Measurements from ENCODE around the gene FANCC. TPM values are rescaled to one million over a fixed set of nuclear protein-coding genes. Genes with fewer than 3 reads are reported as not detected.

Gene FANCC
- total and polyA plus RNA-seq, 2 of the 8 experiments (the other 6 are each of a cell fraction or from before 2014, with no cell fraction given) = 7.8 to 15.2 TPM

GRCh38 chr9:95139126-95139525, 178.4 kb downstream of the FANCC start:
- Histone ChIP-seq H3K56ac (replicated peaks; ENCODE audit: insufficient read length, low read depth, low read length) (no peak overlapping the region), H2BK15ac (ENCODE audit: low read length) (no peak overlapping the region), H3K4me1 (replicated peaks in 1 of 4; ENCODE audit: control insufficient read depth in 3 of 4, insufficient read depth in 4 of 4, low read length in 3 of 4) (no peaks in the 10 kb centered on the region; a peak in 1 of 7 replicates), H3K4ac (replicated peaks; ENCODE audit: insufficient read length, low read depth, low read length) (no peak overlapping the region), H3K4me2 (ENCODE audit: insufficient read depth in 1 of 2, low read depth in 2 of 2, low read length in 2 of 2) (no peak overlapping the region), H4K8ac (ENCODE audit: extremely low read depth, insufficient read depth, low read length) (no peak overlapping the region), H3K27me3 (replicated peaks in 1 of 4; ENCODE audit: control insufficient read depth in 3 of 4, extremely low read depth in 1 of 4, insufficient read depth in 3 of 4, low read length in 3 of 4) (no peaks in the 10 kb centered on the region), H3K23me2 (ENCODE audit: low read depth, low read length) (no peaks in the 10 kb centered on the region), H4K20me1 (replicated peaks in 1 of 2; ENCODE audit: control insufficient read depth in 1 of 2, insufficient read depth in 2 of 2, low read length in 2 of 2) (no peaks in the 10 kb centered on the region), H3K23ac (ENCODE audit: insufficient read length) (no peak overlapping the region), H3K36me3 (ENCODE audit: control insufficient read depth in 2 of 4, insufficient read depth in 4 of 4, low read length in 3 of 4) (no peaks in the 10 kb centered on the region), H2AFZ (ENCODE audit: low read length) (no peak overlapping the region), H4K5ac (ENCODE audit: insufficient read length, low read depth, low read length) (no peak overlapping the region), H3K79me2 (ENCODE audit: control insufficient read depth in 1 of 2, insufficient read depth in 2 of 2, low read length in 2 of 2) (no peaks in the 10 kb centered on the region), H3K18ac (ENCODE audit: extremely low read depth, low read length) (no peak overlapping the region), H2BK120ac (replicated peaks; ENCODE audit: low read depth, low read length) (no peak overlapping the region), H3K9ac (replicated peaks in 1 of 4; ENCODE audit: extremely low read depth in 1 of 4, low read depth in 3 of 4, low read length in 3 of 4) (no peak overlapping the region), H4K91ac (replicated peaks; ENCODE audit: insufficient read length, low read length) (no peak overlapping the region), H2BK5ac (ENCODE audit: low read depth, low read length) (no peak overlapping the region), H3K27ac (ENCODE audit: low read depth, low read length) (no peak overlapping the region), H3K79me1 (ENCODE audit: low read depth, low read length) (no peaks in the 10 kb centered on the region), H3K9me3 (ENCODE audit: insufficient read depth in 2 of 2, low read depth in 1 of 2, low read length in 1 of 2) (no peaks in the 10 kb centered on the region), H2BK12ac (ENCODE audit: low read depth, low read length) (peak overlapping the region; percentile 30; the same call in 1 of the 2 replicates), H2BK20ac (ENCODE audit: low read length) (no peak overlapping the region), H3K14ac (ENCODE audit: insufficient read length) (no peak overlapping the region), H2AK5ac (ENCODE audit: low read depth, low read length) (no peak overlapping the region), H3K4me3 (ENCODE audit: extremely low read depth in 1 of 4, insufficient read depth in 2 of 4, low read depth in 3 of 4, low read length in 4 of 4) (no peak overlapping the region)
- ChIA-PET CTCF (ENCODE audit: partially characterized antibody) (interaction anchor here (0.9 to 3.0 kb wide), 5 partner anchors 9 to 126 kb away, joined by 3 to 14 read pairs (median 12); no protein-coding TSS in a partner anchor), POLR2A (ENCODE audit: partially characterized antibody) (interaction anchor here (1.5 kb wide), 1 partner anchor 43 kb away, joined by 3 read pairs; no protein-coding TSS in a partner anchor)
- FAIRE-seq = no peak
- 94% methylated on average over 10 of the region's 10 CpGs; no CpG with 5 or more reads in 1 of the 2 experiments for WGBS, 2 experiments (ENCODE audit: extremely low coverage in 1 of 2, insufficient coverage in 1 of 2, insufficient read length in 1 of 2, insufficient replicate concordance in 2 of 2, low coverage in 1 of 2, low lambda C conversion rate in 2 of 2, missing lambda C conversion rate in 1 of 2)
- no peak for DNase-seq (ENCODE audit: low read depth in 1 of 2, low spot score in 2 of 2)
- TF ChIP-seq CHD2 (IDR thresholded peaks at IDR 0.05; ENCODE audit: low read length) (no peak), SP2 (IDR thresholded peaks at IDR 0.05; ENCODE audit: low read length) (no peak), SAP30 (IDR thresholded peaks at IDR 0.05; ENCODE audit: insufficient read depth, insufficient replicate concordance, low read length) (no peak), EGR1 (IDR thresholded peaks at IDR 0.05; ENCODE audit: borderline replicate concordance, low read depth, low read length) (no peak), ASH2L (IDR thresholded peaks at IDR 0.05; ENCODE audit: low read length) (no peak), USF2 (IDR thresholded peaks at IDR 0.05; ENCODE audit: low read length) (no peak)
